ENCODE measurements around the gene NUBPL.

- no peak for TF ChIP-seq POLR2A (IDR thresholded peaks at IDR 0.05)
- no peak for TF ChIP-seq EP300 (IDR thresholded peaks at IDR 0.05; ENCODE audit: low read depth)
These were observed 19.5 kb upstream of the NUBPL start for GRCh38 chr14:31541702-31542101.
